ENCODE results near the gene TMEM170B.
A peak's percentile ranks its signal among the peaks of the same experiment; 100 is the strongest.
"Not testable (repeated sequence)": the region's sequence is repeated elsewhere in the genome, so short reads cannot be mapped to it uniquely, and the experiment has no call there.

Gene TMEM170B

GRCh38 chr6:11542863-11543262 is 5.3 kb downstream of the TMEM170B start:
- Histone ChIP-seq H3K27me3 (peaks cover 20% of the 10 kb centered on the region), H3K9ac (no peak overlapping the region), H4K20me1 (0 out of 2 replicates have a peak, but pooled peaks cover 17% of the 10 kb centered on the region), H3K36me3 (no peaks in the 10 kb centered on the region), H3K9me3 (no peaks in the 10 kb centered on the region), H3K4me2 (no peak overlapping the region), H3K27ac (no peak overlapping the region), H3K4me3 (no peak overlapping the region), H3K4me1 (0 out of 2 replicates have a peak, but pooled peaks cover 6% of the 10 kb centered on the region)
- TF ChIP-seq Cebpa-rat (IDR thresholded peaks at IDR 0.05), result no peak

GRCh38 chr6:11543919-11544518 is 6.5 kb downstream of the TMEM170B start:
- 0 out of 2 replicates have a peak, but pooled peaks cover under 1% of the 10 kb centered on the region for H3K4me1 ChIP-seq
- H4K20me1 ChIP-seq, result 0 out of 2 replicates have a peak, but pooled peaks cover 13% of the 10 kb centered on the region
- H3K27me3 ChIP-seq, result peaks cover 8% of the 10 kb centered on the region; the same call in 1 of the 2 replicates
- H3K9ac ChIP-seq, result no peak overlapping the region
- no peaks in the 10 kb centered on the region for H3K36me3 ChIP-seq
- H3K9me3 ChIP-seq, result no peaks in the 10 kb centered on the region; the same call in 1 of the 2 replicates
- H3K4me3 ChIP-seq, result no peak overlapping the region
- no peak overlapping the region for H3K4me2 ChIP-seq
- H3K27ac ChIP-seq, result no peak overlapping the region
- TF ChIP-seq Cebpa-rat (IDR thresholded peaks at IDR 0.05), result no peak

GRCh38 chr6:11547846-11548245 is 10.3 kb downstream of the TMEM170B start:
- not testable (repeated sequence) for H3K36me3 ChIP-seq, H3K4me2 ChIP-seq, H4K20me1 ChIP-seq, H3K4me3 ChIP-seq, H3K4me1 ChIP-seq, H3K9ac ChIP-seq, H3K9me3 ChIP-seq, H3K27me3 ChIP-seq, H3K27ac ChIP-seq

GRCh38 chr6:11548578-11548977 is 11.0 kb downstream of the TMEM170B start:
- not testable (repeated sequence) for H3K27me3 ChIP-seq, H3K4me2 ChIP-seq, H4K20me1 ChIP-seq, H3K9ac ChIP-seq, H3K4me1 ChIP-seq, H3K4me3 ChIP-seq, H3K36me3 ChIP-seq, H3K9me3 ChIP-seq, H3K27ac ChIP-seq

GRCh38 chr6:11551053-11551452 is 13.5 kb downstream of the TMEM170B start:
- no peaks in the 10 kb centered on the region for H3K36me3 ChIP-seq
- H3K4me3 ChIP-seq, result no peak overlapping the region
- no peak overlapping the region for H3K9ac ChIP-seq
- peaks cover 5% of the 10 kb centered on the region for H3K4me1 ChIP-seq
- no peak overlapping the region; the same call in 1 of the 2 replicates for H3K4me2 ChIP-seq
- no peaks in the 10 kb centered on the region; the same call in 1 of the 2 replicates for H3K9me3 ChIP-seq
- H3K27ac ChIP-seq, result no peak overlapping the region
- no peak for TF ChIP-seq Cebpa-rat (IDR thresholded peaks at IDR 0.05)
- no peaks in the 10 kb centered on the region for H3K27me3 ChIP-seq
- no peaks in the 10 kb centered on the region for H4K20me1 ChIP-seq

GRCh38 chr6:11552442-11552841 is 14.9 kb downstream of the TMEM170B start:
- no peaks in the 10 kb centered on the region; the same call in 1 of the 2 replicates for H3K9me3 ChIP-seq

GRCh38 chr6:11553824-11554223 is 16.3 kb downstream of the TMEM170B start:
- no peaks in the 10 kb centered on the region for H4K20me1 ChIP-seq
- no peak overlapping the region for H3K4me3 ChIP-seq
- H3K9ac ChIP-seq, result no peak overlapping the region
- no peak overlapping the region for H3K4me2 ChIP-seq
- H3K36me3 ChIP-seq, result no peaks in the 10 kb centered on the region
- H3K27ac ChIP-seq, result no peak overlapping the region
- H3K4me1 ChIP-seq, result peaks cover 5% of the 10 kb centered on the region
- TF ChIP-seq Cebpa-rat (IDR thresholded peaks at IDR 0.05), result no peak
- H3K27me3 ChIP-seq, result no peaks in the 10 kb centered on the region
- H3K9me3 ChIP-seq, result no peaks in the 10 kb centered on the region

More at GRCh38 chr6:11552442-11552841, 14.9 kb downstream of the TMEM170B start:
- TF ChIP-seq Cebpa-rat (IDR thresholded peaks at IDR 0.05), result no peak
- Histone ChIP-seq H3K9ac (no peak overlapping the region), H3K4me1 (peaks cover 5% of the 10 kb centered on the region), H3K27me3 (no peaks in the 10 kb centered on the region), H4K20me1 (no peaks in the 10 kb centered on the region), H3K36me3 (no peaks in the 10 kb centered on the region), H3K4me2 (no peak overlapping the region), H3K4me3 (no peak overlapping the region), H3K27ac (no peak overlapping the region)

- Histone ChIP-seq H3K27me3 (no peaks in the 10 kb centered on the region), H3K9ac (no peak overlapping the region), H3K4me2 (no peak overlapping the region), H3K27ac (no peak overlapping the region), H4K20me1 (no peaks in the 10 kb centered on the region), H3K4me1 (no peaks in the 10 kb centered on the region), H3K4me3 (no peak overlapping the region), H3K36me3 (no peaks in the 10 kb centered on the region), H3K9me3 (no peaks in the 10 kb centered on the region)
- no peak for TF ChIP-seq Cebpa-rat (IDR thresholded peaks at IDR 0.05)
Measured at GRCh38 chr6:11556309-11556708, 18.8 kb downstream of the TMEM170B start.

- no peak overlapping the region for H3K4me3 ChIP-seq
- H4K20me1 ChIP-seq, result no peaks in the 10 kb centered on the region
- H3K27me3 ChIP-seq, result no peaks in the 10 kb centered on the region
- H3K4me2 ChIP-seq, result peak overlapping the region; percentile 31; the same call in 1 of the 2 replicates
- no peak for TF ChIP-seq Cebpa-rat (IDR thresholded peaks at IDR 0.05)
- peaks cover 10% of the 10 kb centered on the region; the same call in 1 of the 2 replicates for H3K36me3 ChIP-seq
- H3K9me3 ChIP-seq, result no peaks in the 10 kb centered on the region
- H3K4me1 ChIP-seq, result peaks cover 6% of the 10 kb centered on the region; the same call in 1 of the 2 replicates
- no peak overlapping the region for H3K9ac ChIP-seq
- H3K27ac ChIP-seq, result no peak overlapping the region
Measured at GRCh38 chr6:11563793-11564192, 26.2 kb downstream of the TMEM170B start.

GRCh38 chr6:11566609-11567008 is 29.1 kb downstream of the TMEM170B start:
- Histone ChIP-seq H3K9me3 (no peaks in the 10 kb centered on the region), H3K27ac (no peak overlapping the region), H3K27me3 (no peaks in the 10 kb centered on the region), H3K9ac (no peak overlapping the region), H3K4me1 (peaks cover 6% of the 10 kb centered on the region; the same call in 1 of the 2 replicates), H4K20me1 (no peaks in the 10 kb centered on the region), H3K4me3 (no peak overlapping the region), H3K4me2 (no peak overlapping the region), H3K36me3 (peaks cover 10% of the 10 kb centered on the region; the same call in 1 of the 2 replicates)
- TF ChIP-seq Cebpa-rat (IDR thresholded peaks at IDR 0.05), result no peak
